H9 (cell line): ENCODE measurements around the gene DHRSX. TPM values are rescaled to one million over a fixed set of nuclear protein-coding genes. Genes with fewer than 3 reads are reported as not detected.
"Not testable (repeated sequence)": the region's sequence is repeated elsewhere in the genome, so short reads cannot be mapped to it uniquely, and the experiment has no call there.

ENCODE experiments used
- DNase-seq: peaks from one replicate; pipeline ENCODE4 v3.0.0-alpha.2; 2017
- H2AFZ ChIP-seq: one replicate; pipeline ENCODE4 v1.6.1; 2013; ENCODE audit warnings: mild to moderate bottlenecking, low read length, control low read depth, moderate library complexity
- H2AK5ac ChIP-seq: 2 replicates; pipeline ENCODE4 v1.6.1; 2013; ENCODE audit warnings: low read length, control low read depth, mixed read lengths; ENCODE audit not compliant: insufficient read length
- H2BK120ac ChIP-seq: one replicate; pipeline ENCODE4 v1.6.1; 2013; ENCODE audit warnings: low read depth, mild to moderate bottlenecking, low read length, control low read depth, inconsistent platforms; ENCODE audit not compliant: poor library complexity, severe bottlenecking
- H2BK12ac ChIP-seq: 2 replicates; pipeline ENCODE4 v1.6.1; 2013; ENCODE audit warnings: low read length, control low read depth, mixed read lengths, low read depth; ENCODE audit not compliant: insufficient read length
- H2BK15ac ChIP-seq: 2 replicates; pipeline ENCODE4 v1.6.1; 2013; ENCODE audit warnings: low read depth, low read length, control low read depth
- H2BK20ac ChIP-seq: one replicate; pipeline ENCODE4 v1.6.1; 2013; ENCODE audit warnings: low read depth, mild to moderate bottlenecking, low read length, control low read depth, inconsistent platforms; ENCODE audit not compliant: poor library complexity, severe bottlenecking
- H2BK5ac ChIP-seq: 2 replicates; pipeline ENCODE4 v1.6.1; 2013; ENCODE audit warnings: low read length, control low read depth, mixed read lengths; ENCODE audit not compliant: insufficient read length
- H3K14ac ChIP-seq: 2 replicates; pipeline ENCODE4 v1.6.1; 2013; ENCODE audit warnings: low read length, control low read depth; ENCODE audit not compliant: insufficient read depth
- H3K18ac ChIP-seq: 2 replicates; pipeline ENCODE4 v1.6.1; 2013; ENCODE audit warnings: low read depth, mild to moderate bottlenecking, mixed read lengths, low read length, control low read depth; ENCODE audit not compliant: insufficient read length
- H3K23ac ChIP-seq: 2 replicates; pipeline ENCODE4 v1.6.1; 2013; ENCODE audit warnings: low read length, control low read depth, mixed read lengths, low read depth; ENCODE audit not compliant: insufficient read length
- H3K23me2 ChIP-seq: 2 replicates; pipeline ENCODE4 v1.6.1; 2013; ENCODE audit warnings: low read depth, mild to moderate bottlenecking, mixed read lengths, low read length, control low read depth; ENCODE audit not compliant: insufficient read length, poor library complexity, severe bottlenecking
- H3K27ac ChIP-seq: 2 replicates; pipeline ENCODE4 v1.5.1; 2013; ENCODE audit warnings: low read length, control low read depth, mixed read lengths, low read depth; ENCODE audit not compliant: insufficient read length
- H3K27me3 ChIP-seq: 2 replicates; pipeline ENCODE4 v1.6.1; 2013; ENCODE audit warnings: low read length, control low read depth, inconsistent platforms; ENCODE audit not compliant: insufficient read depth
- H3K4ac ChIP-seq: 2 replicates; pipeline ENCODE4 v1.6.1; 2013; ENCODE audit warnings: low read depth, mild to moderate bottlenecking, control low read depth, inconsistent platforms, low read length, moderate library complexity
- H3K4me1 ChIP-seq: 2 replicates; pipeline ENCODE4 v1.6.1; 2013; ENCODE audit warnings: low read length, control low read depth, inconsistent platforms; ENCODE audit not compliant: insufficient read depth
- H3K4me2 ChIP-seq: 2 replicates; pipeline ENCODE4 v1.6.1; 2013; ENCODE audit warnings: low read length, control low read depth, mixed read lengths; ENCODE audit not compliant: insufficient read length, insufficient read depth
- H3K56ac ChIP-seq: 2 replicates; pipeline ENCODE4 v1.6.1; 2013; ENCODE audit warnings: low read depth, mild to moderate bottlenecking, mixed read lengths, low read length, control low read depth; ENCODE audit not compliant: insufficient read length
- H3K79me1 ChIP-seq: 2 replicates; pipeline ENCODE4 v1.6.1; 2013; ENCODE audit warnings: low read depth, mild to moderate bottlenecking, moderate library complexity, low read length, control low read depth, inconsistent platforms; ENCODE audit not compliant: insufficient read depth, poor library complexity, severe bottlenecking
- H3K79me2 ChIP-seq: 2 replicates; pipeline ENCODE4 v1.6.1; 2013; ENCODE audit warnings: low read length, control low read depth, inconsistent platforms; ENCODE audit not compliant: insufficient read depth
- H3K9ac ChIP-seq: 2 replicates; pipeline ENCODE4 v1.6.1; 2013; ENCODE audit warnings: low read length, control low read depth, mixed read lengths; ENCODE audit not compliant: insufficient read length; ENCODE audit errors: extremely low read depth
- H3K9me3 ChIP-seq: one replicate; pipeline ENCODE4 v1.6.1; 2013; ENCODE audit warnings: low read depth, low read length, inconsistent platforms; ENCODE audit not compliant: control insufficient read depth
- H3T11ph ChIP-seq: one replicate; pipeline ENCODE4 v1.6.1; 2013; ENCODE audit warnings: mild to moderate bottlenecking, low read length, control low read depth, inconsistent platforms
- H4K20me1 ChIP-seq: one replicate; pipeline ENCODE4 v1.6.1; 2013; ENCODE audit not compliant: control insufficient read depth, insufficient read length, insufficient read depth
- H4K5ac ChIP-seq: 2 replicates; pipeline ENCODE4 v1.6.1; 2013; ENCODE audit warnings: low read depth, mild to moderate bottlenecking, mixed read lengths, low read length, control low read depth; ENCODE audit not compliant: insufficient read length
- H4K8ac ChIP-seq: replicated peaks from 2 replicates; pipeline ENCODE4 v1.6.1; 2013; ENCODE audit warnings: low read length, control low read depth, mixed read lengths, low read depth; ENCODE audit not compliant: insufficient read length
- H4K91ac ChIP-seq: 2 replicates; pipeline ENCODE4 v1.6.1; 2013; ENCODE audit warnings: low read depth, mild to moderate bottlenecking, moderate library complexity, mixed read lengths, low read length, control low read depth; ENCODE audit not compliant: insufficient read length
- H3K27ac Mint-ChIP-seq, 3 experiments: 2 replicates in 2 of 3; 3 replicates in 1 of 3; pipeline ENCODE4 v1.8.0; 2020 to 2021; ENCODE audit warnings: mixed read lengths in 3 of 3, mild to moderate bottlenecking in 1 of 3, moderate library complexity in 1 of 3
- H3K27me3 Mint-ChIP-seq: 2 replicates; pipeline ENCODE4 v1.8.0; 2021; ENCODE audit warnings: low read depth, mild to moderate bottlenecking, moderate library complexity, mixed read lengths
- H3K36me3 Mint-ChIP-seq, 3 experiments: 2 replicates in 2 of 3; 3 replicates in 1 of 3; pipeline ENCODE4 v1.8.0; 2020 to 2021; ENCODE audit warnings: low read depth in 3 of 3, mixed read lengths in 3 of 3; ENCODE audit not compliant: insufficient read depth in 1 of 3
- H3K4me1 Mint-ChIP-seq, 2 experiments: 2 replicates each; pipeline ENCODE4 v1.8.0; 2020; ENCODE audit warnings: mixed read lengths in 2 of 2
- H3K4me3 Mint-ChIP-seq, 2 experiments: 2 replicates in 1 of 2; 3 replicates in 1 of 2; pipeline ENCODE4 v1.8.0; 2020 to 2021; ENCODE audit warnings: mild to moderate bottlenecking in 2 of 2, mixed read lengths in 2 of 2, moderate library complexity in 1 of 2
- H3K9me3 Mint-ChIP-seq, 2 experiments: 2 replicates in 1 of 2; 3 replicates in 1 of 2; pipeline ENCODE4 v1.8.0; 2020; ENCODE audit warnings: mild to moderate bottlenecking in 2 of 2, mixed read lengths in 2 of 2, moderate library complexity in 1 of 2
- CTCF ChIP-seq: fragments of 200-600 bp; sonication (generic); conservative IDR thresholded peaks from 3 replicates; pipeline ENCODE4 v1.8.0; 2021; ENCODE audit warnings: antibody characterized with exemption, mild to moderate bottlenecking
- WGBS: extraction: QIAGEN DNeasy Blood & Tissue Kit; methylation state at CpG from one replicate; pipeline ENCODE4 v1.1.7; 2013; ENCODE audit warnings: missing lambda C conversion rate, low lambda C conversion rate, mixed read lengths; ENCODE audit not compliant: insufficient read length; ENCODE audit errors: extremely low coverage; 5-methylcytosine and 5-hydroxymethylcytosine counted together
- total RNA-seq: library from RNA; stranded (reverse); gene quantifications from 2 replicates; pipeline ENCODE4 v1.2.1, GENCODE V29; 2021

The DHRSX gene
- total RNA-seq, 1 experiment from 2014 or later = 44.0 TPM

- no peak overlapping the region for H3K4me3 Mint-ChIP-seq
- no peak overlapping the region for H3K4me2 ChIP-seq
- no peak overlapping the region for H3K27ac ChIP-seq
- peaks cover 15 to 16% of the 10 kb centered on the region in 2 experiments; a peak in 4 of 5 replicates for H3K9me3 Mint-ChIP-seq
- no peak overlapping the region for H4K8ac ChIP-seq
- H2AK5ac ChIP-seq = no peak overlapping the region
- no peak overlapping the region for H2BK12ac ChIP-seq
- no peaks in the 10 kb centered on the region for H4K20me1 ChIP-seq
- no peak for TF ChIP-seq CTCF
- no peak overlapping the region for H4K91ac ChIP-seq
- no peak overlapping the region for H3K27ac Mint-ChIP-seq
- H3T11ph ChIP-seq = no peak overlapping the region
- H3K27me3 ChIP-seq = no peaks in the 10 kb centered on the region
- no peak overlapping the region for H2BK5ac ChIP-seq
- no peak overlapping the region for H3K18ac ChIP-seq
- H3K56ac ChIP-seq = no peak overlapping the region
- H3K14ac ChIP-seq = no peak overlapping the region
- no peak overlapping the region for H3K9ac ChIP-seq
- no CpG with 5 or more reads among the region's 5 CpGs for WGBS
- H2BK15ac ChIP-seq = no peak overlapping the region
- H3K79me1 ChIP-seq = no peaks in the 10 kb centered on the region
- peaks cover 24 to 44% (median 28%) of the 10 kb centered on the region in 3 experiments for H3K36me3 Mint-ChIP-seq
- H4K5ac ChIP-seq = no peak overlapping the region
- H2BK120ac ChIP-seq = no peak overlapping the region
- H3K9me3 ChIP-seq = peaks cover 8% of the 10 kb centered on the region
- no peaks in the 10 kb centered on the region; the same call in 1 of the 2 replicates for H3K79me2 ChIP-seq
- H3K4me1 ChIP-seq = peaks cover 2% of the 10 kb centered on the region; the same call in 1 of the 2 replicates
- no peak overlapping the region for H3K4ac ChIP-seq
- no peak overlapping the region for H3K23ac ChIP-seq
- no peak overlapping the region for H2BK20ac ChIP-seq
- no peaks in the 10 kb centered on the region for H3K27me3 Mint-ChIP-seq
- no peak overlapping the region for H2AFZ ChIP-seq
- no peaks in the 10 kb centered on the region for H3K23me2 ChIP-seq
- peaks cover 5 to 11% of the 10 kb centered on the region in 2 experiments for H3K4me1 Mint-ChIP-seq
- DNase-seq = no peak
Observed at GRCh38 chrX:2390754-2391153, 110.0 kb downstream of the DHRSX start.

- not testable (repeated sequence) for H2AFZ ChIP-seq, H3K18ac ChIP-seq, H3K9ac ChIP-seq, H2BK5ac ChIP-seq, DNase-seq, H4K5ac ChIP-seq, H3K56ac ChIP-seq, H3K4ac ChIP-seq, H3K4me2 ChIP-seq, H4K20me1 ChIP-seq, H3K27me3 Mint-ChIP-seq, H3K23ac ChIP-seq, H3K79me2 ChIP-seq, H3K23me2 ChIP-seq, H4K91ac ChIP-seq, H4K8ac ChIP-seq, H3K27me3 ChIP-seq, H3K27ac ChIP-seq, H2BK20ac ChIP-seq, H3K14ac ChIP-seq, H3K79me1 ChIP-seq, H3K4me1 Mint-ChIP-seq, H2BK12ac ChIP-seq, H2BK15ac ChIP-seq, H3T11ph ChIP-seq, H3K4me1 ChIP-seq, H3K9me3 ChIP-seq, H2AK5ac ChIP-seq, H2BK120ac ChIP-seq, H3K4me3 Mint-ChIP-seq
- peaks cover 24 to 42% (median 28%) of the 10 kb centered on the region in 3 experiments for H3K36me3 Mint-ChIP-seq
- peaks cover 15 to 16% of the 10 kb centered on the region in 2 experiments; a peak in 4 of 5 replicates for H3K9me3 Mint-ChIP-seq
- H3K27ac Mint-ChIP-seq = peak overlapping the region in 2 of 3 experiments; percentile 19 to 70; a peak in 2 of 7 replicates
- WGBS = no CpG with 5 or more reads among the region's 15 CpGs
Observed at GRCh38 chrX:2389731-2390130, 111.0 kb downstream of the DHRSX start.
